Large intestine (tissue), 3 donors: ENCODE measurements around the gene PPP1R37. TPM values are rescaled to one million over a fixed set of nuclear protein-coding genes. Genes with fewer than 3 reads are reported as not detected.
"Not testable (repeated sequence)": the region's sequence is repeated elsewhere in the genome, so short reads cannot be mapped to it uniquely, and the experiment has no call there.

Source experiments
- DNase-seq, 2 donors: peaks; one replicate each; pipeline versions ENCODE4 v3.0.0 to v3.0.0-alpha.2; 2013
- H3K27ac ChIP-seq: one replicate; pipeline ENCODE4 v1.5.1; 2013; ENCODE audit warnings: low read length
- H3K27me3 ChIP-seq: 2 replicates; pipeline ENCODE4 v1.6.1; 2013; ENCODE audit warnings: low read length; ENCODE audit not compliant: control insufficient read depth, insufficient read depth
- H3K36me3 ChIP-seq: 2 replicates; pipeline ENCODE4 v1.6.1; 2013; ENCODE audit warnings: low read length; ENCODE audit not compliant: control insufficient read depth, insufficient read depth
- H3K4me1 ChIP-seq: one replicate; pipeline ENCODE4 v1.6.1; 2013; ENCODE audit warnings: low read length; ENCODE audit not compliant: control insufficient read depth, insufficient read depth
- H3K4me3 ChIP-seq: one replicate; pipeline ENCODE4 v1.5.1; 2013; ENCODE audit warnings: low read length
- H3K9me3 ChIP-seq: one replicate; pipeline ENCODE4 v1.6.1; 2013; ENCODE audit warnings: mild to moderate bottlenecking, low read depth, low read length, moderate library complexity; ENCODE audit not compliant: control insufficient read depth
- WGBS: methylation state at CpG from one replicate; pipeline ENCODE4 v1.1.5; 2013; ENCODE audit warnings: low lambda C conversion rate; ENCODE audit not compliant: insufficient coverage; 5-methylcytosine and 5-hydroxymethylcytosine counted together
- polyA plus RNA-seq: library from polyadenylated mRNA; unstranded; fragments of 120-200 nt; gene quantifications from one replicate; pipeline ENCODE4 v1.2.1, GENCODE V29; 2013

The PPP1R37 gene
- polyA plus RNA-seq, 1 donor = 40.3 TPM

- Histone ChIP-seq H3K4me1 (peaks cover 60% of the 10 kb centered on the region), H3K4me3 (no peak overlapping the region), H3K9me3 (no peaks in the 10 kb centered on the region), H3K27ac (no peak overlapping the region), H3K36me3 (no peaks in the 10 kb centered on the region), H3K27me3 (no peaks in the 10 kb centered on the region)
- WGBS = no CpG with 5 or more reads among the region's 21 CpGs
- DNase-seq = peak in 1 of 2 donors; percentile 11
Measured at GRCh38 chr19:45115809-45116615, 23.0 kb downstream of the PPP1R37 start.

DNA sequence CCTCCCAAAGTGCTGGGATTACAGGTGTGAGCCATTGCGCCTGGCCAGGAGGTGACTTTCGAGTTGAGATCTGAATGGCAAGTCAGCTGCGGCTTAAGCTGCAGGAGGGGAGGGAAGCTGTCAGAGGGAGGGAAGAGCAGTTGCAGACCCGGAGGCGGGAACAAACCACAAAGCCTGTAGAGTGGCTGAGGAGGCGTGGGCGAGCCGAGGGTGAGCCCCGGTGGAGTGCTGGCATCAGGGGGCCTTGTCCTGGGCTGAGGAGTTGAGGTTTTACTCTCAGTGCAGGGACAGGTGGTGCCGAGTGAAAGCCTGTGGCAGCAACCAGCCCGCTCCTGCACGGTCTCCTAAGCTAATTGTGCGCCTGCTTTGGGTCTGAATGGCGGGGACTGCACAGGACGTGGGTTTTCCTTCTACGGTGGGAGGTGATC, 24.2 kb downstream of the PPP1R37 start:
- Histone ChIP-seq H3K4me1 (peaks cover 65% of the 10 kb centered on the region), H3K4me3 (no peak overlapping the region), H3K27me3 (no peaks in the 10 kb centered on the region), H3K36me3 (no peaks in the 10 kb centered on the region), H3K27ac (peak overlapping the region; percentile 1), H3K9me3 (no peaks in the 10 kb centered on the region)
- WGBS = no CpG with 5 or more reads among the region's 16 CpGs
- DNase-seq = no peak

- Histone ChIP-seq H3K27me3 (no peaks in the 10 kb centered on the region), H3K27ac (peak overlapping the region; percentile 1), H3K4me1 (peaks cover 61% of the 10 kb centered on the region), H3K36me3 (no peaks in the 10 kb centered on the region), H3K9me3 (no peaks in the 10 kb centered on the region), H3K4me3 (no peak overlapping the region)
- DNase-seq = no peak
- WGBS = no CpG with 5 or more reads among the region's 12 CpGs
Measured at GRCh38 chr19:45117671-45118070, 24.7 kb downstream of the PPP1R37 start.

- Histone ChIP-seq H3K36me3 (peaks cover under 1% of the 10 kb centered on the region), H3K9me3 (no peaks in the 10 kb centered on the region), H3K27ac (peak overlapping the region; percentile 32), H3K27me3 (no peaks in the 10 kb centered on the region), H3K4me3 (no peak overlapping the region), H3K4me1 (peaks cover 56% of the 10 kb centered on the region)
- no CpG with 5 or more reads among the region's 5 CpGs for WGBS
- DNase-seq = no peak
Measured at GRCh38 chr19:45118106-45118505, 25.1 kb downstream of the PPP1R37 start.

DNA sequence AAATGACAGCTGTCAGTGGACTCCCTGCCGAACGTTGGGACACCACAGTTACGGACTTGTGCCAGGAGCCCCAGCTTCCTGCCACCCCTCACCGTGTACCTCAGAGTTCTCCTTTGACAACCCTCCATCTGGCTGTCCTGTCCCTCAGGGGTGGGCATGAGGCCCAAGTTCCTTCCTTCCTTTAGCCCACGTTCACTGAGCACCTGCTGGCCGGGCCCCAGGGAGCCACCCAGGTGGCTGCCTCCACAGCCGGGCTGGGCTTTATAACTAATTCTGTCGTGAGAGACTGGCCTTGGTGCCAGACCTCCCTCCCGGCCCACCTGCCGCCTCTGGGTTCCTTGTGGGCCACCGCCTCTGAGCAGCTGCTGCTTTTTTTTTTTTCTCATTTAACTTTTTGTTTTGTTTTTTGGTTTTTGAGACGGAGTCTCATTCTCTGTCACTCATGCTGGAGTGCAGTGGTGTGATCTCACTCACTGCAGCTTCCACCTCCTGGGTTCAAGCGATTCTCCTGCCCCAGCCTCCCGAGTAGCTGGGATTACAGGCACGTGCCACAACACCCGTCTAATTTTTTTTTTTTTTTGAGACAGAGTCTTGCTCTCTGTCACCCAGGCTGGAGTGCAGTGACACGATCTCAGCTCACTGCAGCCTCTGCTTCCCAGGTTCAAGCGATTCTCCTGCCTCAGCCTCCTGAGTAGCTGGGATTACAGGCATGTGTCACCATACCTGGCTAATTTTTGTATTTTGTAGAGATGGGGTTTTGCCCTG, 25.8 kb downstream of the PPP1R37 start:
- H3K27me3 ChIP-seq, H3K4me3 ChIP-seq, H3K36me3 ChIP-seq, DNase-seq, H3K9me3 ChIP-seq: not testable (repeated sequence)
- H3K4me1 ChIP-seq = peaks cover 55% of the 10 kb centered on the region
- no CpG with 5 or more reads among the region's 18 CpGs for WGBS
- H3K27ac ChIP-seq = peak overlapping the region; percentile 26

- no peak for DNase-seq
- Histone ChIP-seq H3K9me3 (no peaks in the 10 kb centered on the region), H3K36me3 (peaks cover 7% of the 10 kb centered on the region), H3K27ac (no peak overlapping the region), H3K4me1 (peaks cover 52% of the 10 kb centered on the region), H3K27me3 (no peaks in the 10 kb centered on the region), H3K4me3 (no peak overlapping the region)
- WGBS = no CpG with 5 or more reads among the region's 6 CpGs
Measured at GRCh38 chr19:45119582-45119981, 26.6 kb downstream of the PPP1R37 start.

DNA sequence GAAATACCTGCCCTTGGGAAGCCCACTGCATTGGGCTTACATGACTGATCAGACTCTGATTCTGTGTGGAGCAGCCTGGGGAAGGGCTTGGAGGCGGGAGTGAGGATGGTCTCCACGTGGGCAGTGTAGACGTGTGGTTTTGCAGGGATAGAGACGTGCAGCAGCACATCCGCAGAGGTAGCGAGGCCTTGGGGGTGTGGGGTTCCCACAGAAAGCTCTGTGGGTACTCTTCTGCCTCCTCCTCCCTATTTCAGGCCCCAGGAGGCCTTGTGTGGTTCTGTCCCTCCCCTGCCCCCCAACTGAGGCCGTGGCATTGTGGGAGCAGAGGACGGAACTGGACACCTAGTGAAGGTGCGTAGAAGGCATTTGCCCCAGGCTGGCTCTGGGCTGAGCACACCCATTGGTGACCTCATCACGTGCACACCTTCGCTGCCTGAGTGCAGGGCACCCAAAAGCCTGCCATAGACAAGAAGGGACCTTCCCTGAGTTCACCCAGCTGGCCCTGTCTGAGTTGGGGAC, 28.9 kb downstream of the PPP1R37 start:
- no peaks in the 10 kb centered on the region for H3K9me3 ChIP-seq
- H3K36me3 ChIP-seq = peaks cover 7% of the 10 kb centered on the region
- no peak for DNase-seq
- WGBS = no CpG with 5 or more reads among the region's 11 CpGs
- no peak overlapping the region for H3K27ac ChIP-seq
- peaks cover 49% of the 10 kb centered on the region for H3K4me1 ChIP-seq
- no peak overlapping the region for H3K4me3 ChIP-seq
- H3K27me3 ChIP-seq = no peaks in the 10 kb centered on the region

- H3K4me3 ChIP-seq = no peak overlapping the region
- WGBS = no CpG with 5 or more reads among the region's 6 CpGs
- no peaks in the 10 kb centered on the region for H3K27me3 ChIP-seq
- no peak for DNase-seq
- no peaks in the 10 kb centered on the region for H3K9me3 ChIP-seq
- H3K36me3 ChIP-seq = peaks cover 7% of the 10 kb centered on the region
- H3K4me1 ChIP-seq = peaks cover 41% of the 10 kb centered on the region
- no peak overlapping the region for H3K27ac ChIP-seq
Measured at GRCh38 chr19:45122832-45123231, 29.9 kb downstream of the PPP1R37 start.

DNA sequence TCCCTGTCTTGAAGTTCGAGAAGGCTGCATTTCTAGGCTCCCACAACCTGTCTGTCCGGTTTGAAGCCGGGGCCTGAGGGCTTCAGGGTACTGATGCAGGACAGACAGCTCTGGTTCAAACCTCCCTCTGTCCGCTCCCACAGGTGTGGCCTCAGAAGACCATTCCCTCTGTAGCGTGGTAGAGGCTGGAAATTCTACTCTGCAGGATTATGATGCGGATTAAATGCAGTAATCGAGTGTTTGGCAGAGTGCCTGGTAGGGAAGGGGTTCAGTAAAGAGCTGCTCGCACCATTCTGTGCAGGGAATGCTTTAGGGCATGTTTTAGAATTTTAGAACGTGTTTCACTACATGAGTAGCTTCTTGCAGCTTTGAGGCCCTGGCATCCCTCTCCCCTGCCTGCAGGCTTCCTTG, 30.5 kb downstream of the PPP1R37 start:
- Histone ChIP-seq H3K9me3 (no peaks in the 10 kb centered on the region), H3K4me1 (peaks cover 36% of the 10 kb centered on the region), H3K27ac (no peak overlapping the region), H3K36me3 (peaks cover 7% of the 10 kb centered on the region), H3K27me3 (no peaks in the 10 kb centered on the region), H3K4me3 (no peak overlapping the region)
- DNase-seq = no peak
- WGBS = no CpG with 5 or more reads among the region's 9 CpGs

DNA sequence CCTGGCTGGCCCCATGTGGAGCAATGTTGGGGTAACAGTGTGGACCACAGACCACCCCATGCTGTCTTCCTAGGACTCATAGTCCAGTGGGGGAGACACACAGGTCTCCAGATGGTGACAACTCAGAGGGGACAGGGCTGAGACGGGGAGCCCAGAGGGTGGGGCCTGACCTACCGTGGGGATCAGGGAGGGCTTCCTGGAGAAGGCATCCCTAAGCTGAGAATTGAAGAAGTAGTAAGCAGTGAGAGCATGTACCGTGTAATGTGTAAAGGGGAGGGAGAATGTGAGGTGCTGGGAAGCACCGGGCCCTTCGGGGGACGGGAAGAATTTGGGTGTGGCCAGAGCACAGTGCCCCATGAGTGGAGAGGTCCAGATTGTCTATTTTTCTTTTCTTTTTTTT, 31.0 kb downstream of the PPP1R37 start:
- Histone ChIP-seq H3K9me3 (no peaks in the 10 kb centered on the region), H3K36me3 (peaks cover 10% of the 10 kb centered on the region), H3K27me3 (no peaks in the 10 kb centered on the region), H3K4me3 (no peak overlapping the region), H3K27ac (no peak overlapping the region), H3K4me1 (peaks cover 36% of the 10 kb centered on the region)
- no peak for DNase-seq
- WGBS = no CpG with 5 or more reads among the region's 6 CpGs
